ENCODE measurements around the gene CC2D1B.

Gene CC2D1B

DNA sequence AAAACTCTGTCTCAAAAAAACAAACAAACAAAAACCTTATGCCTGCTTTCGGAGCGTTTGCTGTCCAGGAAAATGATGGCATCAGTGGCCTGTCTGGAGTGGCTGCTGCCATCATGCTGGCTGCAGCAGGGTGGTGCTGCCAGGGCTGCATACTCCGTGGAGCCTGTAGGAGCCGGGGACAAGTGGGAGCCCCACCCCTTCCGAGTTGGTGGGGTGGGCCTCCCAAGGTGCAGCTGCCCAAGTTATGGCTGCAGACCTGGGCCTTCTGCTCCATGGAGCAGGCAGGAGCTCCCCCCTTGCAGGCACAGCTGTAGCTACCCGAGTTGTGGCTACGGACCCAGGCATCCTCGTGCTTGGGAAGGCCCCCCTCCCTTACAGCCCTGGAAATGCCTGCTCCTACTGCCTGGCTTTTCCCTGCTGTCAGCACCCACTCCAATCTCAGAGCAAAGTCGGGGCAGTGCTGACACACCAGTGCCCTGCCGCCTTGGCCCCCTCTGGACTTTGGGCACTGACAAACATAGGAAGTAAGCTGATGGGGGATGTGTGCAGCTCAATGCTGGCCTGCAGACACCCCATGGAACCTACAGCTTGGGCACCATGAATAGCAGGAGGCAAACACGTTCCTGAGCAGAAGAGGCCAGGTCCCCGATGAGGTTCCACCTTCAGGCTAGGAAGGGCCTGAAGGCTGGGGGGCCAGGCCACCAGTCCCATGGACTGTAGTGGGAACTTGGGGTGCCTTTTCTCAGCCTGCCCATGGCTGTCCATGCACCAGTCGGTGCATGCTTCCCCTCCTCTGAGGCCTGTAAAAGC, 60.4 kb downstream of the CC2D1B start:
- no peak for DNase-seq (ENCODE audit: low spot score)
